HepG2 (cell line): ENCODE measurements around the gene NEAT1. TPM values are rescaled to one million over a fixed set of nuclear protein-coding genes. Genes with fewer than 3 reads are reported as not detected.

Experiments used
- BRD4 ChIP-seq: sonication (generic); formaldehyde crosslinking; IDR thresholded peaks from 2 replicates; pipeline ENCODE4 v1.4.0; 2020; ENCODE audit warnings: missing genetic modification reagents
- FOXA1 ChIP-seq, 2 experiments: fragments of 450-650 bp in 1 of 2; sonication (generic) in 1 of 2; formaldehyde crosslinking in 1 of 2; IDR thresholded peaks; 2 replicates each; pipeline versions ENCODE4 v1.4.0 to v1.6.1; 2016 to 2020; ENCODE audit warnings: missing genetic modification reagents in 1 of 2
- MIER2 ChIP-seq: IDR thresholded peaks from 2 replicates; pipeline ENCODE4 v1.6.1; 2016; ENCODE audit warnings: missing biosample characterization, missing genetic modification reagents
- MLX ChIP-seq: IDR thresholded peaks from 2 replicates; pipeline ENCODE4 v1.6.1; 2016
- NCOR1 ChIP-seq: fragments of 200-600 bp; sonication (generic); IDR thresholded peaks from 2 replicates; pipeline ENCODE4 v1.7.0; 2017; ENCODE audit warnings: antibody characterized with exemption, low read length, borderline replicate concordance
- RERE ChIP-seq: IDR thresholded peaks from 2 replicates; pipeline ENCODE4 v1.6.1; 2016; ENCODE audit warnings: low read depth, missing genetic modification reagents, missing compliant biosample characterization
- REXO4 ChIP-seq: sonication (generic); formaldehyde crosslinking; IDR thresholded peaks from 2 replicates; pipeline ENCODE4 v1.8.0; 2022; ENCODE audit warnings: missing genetic modification reagents, mild to moderate bottlenecking, borderline replicate concordance
- SATB2 ChIP-seq: sonication (generic); formaldehyde crosslinking; IDR thresholded peaks from 2 replicates; pipeline ENCODE4 v1.5.0; 2020; ENCODE audit warnings: missing genetic modification reagents
- SOX6 ChIP-seq, 2 experiments: fragments of 450-650 bp in 1 of 2; sonication (generic) in 1 of 2; formaldehyde crosslinking in 1 of 2; IDR thresholded peaks; 2 replicates each; pipeline versions ENCODE4 v1.4.0 to v1.6.1; 2017 to 2020; ENCODE audit warnings: antibody characterized with exemption in 1 of 2, mild to moderate bottlenecking in 1 of 2, missing genetic modification reagents in 1 of 2
- SYNCRIP ChIP-seq: fragments of 200-400 bp; formaldehyde crosslinking; IDR thresholded peaks from 2 replicates; pipeline ENCODE4 v1.6.1; 2018; ENCODE audit warnings: mild to moderate bottlenecking, low read depth, low read length; ENCODE audit not compliant: insufficient read depth
- U2AF1 ChIP-seq: fragments of 200-400 bp; formaldehyde crosslinking; optimal IDR thresholded peaks from 2 replicates; pipeline ENCODE3; 2017; ENCODE audit warnings: mild to moderate bottlenecking, low read depth, low read length
- ZBTB7B ChIP-seq: sonication (generic); formaldehyde crosslinking; IDR thresholded peaks from 2 replicates; pipeline ENCODE4 v1.4.0; 2020; ENCODE audit warnings: missing genetic modification reagents
- ZNF121 ChIP-seq: sonication (generic); formaldehyde crosslinking; IDR thresholded peaks from 2 replicates; pipeline ENCODE4 v1.5.0; 2020; ENCODE audit warnings: mild to moderate bottlenecking, missing genetic modification reagents
- ZNF3 ChIP-seq: IDR thresholded peaks from 2 replicates; pipeline ENCODE4 v1.7.0; 2017; ENCODE audit warnings: inconsistent platforms
- ZNF331 ChIP-seq: sonication (generic); formaldehyde crosslinking; IDR thresholded peaks from 2 replicates; pipeline ENCODE4 v1.4.0; 2020; ENCODE audit warnings: missing genetic modification reagents
- ZNF574 ChIP-seq: sonication (generic); formaldehyde crosslinking; IDR thresholded peaks from 2 replicates; pipeline ENCODE4 v1.4.0; 2020; ENCODE audit warnings: missing genetic modification reagents
- ZNF614 ChIP-seq: IDR thresholded peaks from 2 replicates; pipeline ENCODE4 v1.6.1; 2018; ENCODE audit warnings: missing biosample characterization, missing genetic modification reagents, inconsistent platforms, borderline replicate concordance
- ZNF644 ChIP-seq: IDR thresholded peaks from 2 replicates; pipeline ENCODE4 v1.6.1; 2016; ENCODE audit warnings: low read depth
- polyA plus RNA-seq, 8 experiments: library from polyadenylated mRNA; depleted of rRNA in 3 of 8; stranded (reverse) in 7 of 8; unstranded in 1 of 8; fragments of >200 nt; fragmentation: Illumina TruSeq in 4 of 8; extraction: Trizol in 4 of 8; gene quantifications; 2 replicates each; pipeline versions ENCODE4 v1.2.1 to v1.2.3, GENCODE V29; 2011 to 2016; ENCODE audit warnings: low read depth in 4 of 8, missing spikeins in 1 of 8, mixed read lengths in 1 of 8; ENCODE audit not compliant: insufficient read depth in 1 of 8
- total RNA-seq, 5 experiments: library from RNA; depleted of rRNA; stranded (reverse); fragments of >200 nt; fragmentation: Illumina TruSeq; extraction: Trizol; gene quantifications; 2 replicates each; pipeline ENCODE4 v1.2.3, GENCODE V29; 2016; ENCODE audit warnings: low read depth in 1 of 5

NEAT1 gene
- total and polyA plus RNA-seq, 2 of the 13 experiments (the other 11 are each of a cell fraction or from before 2014, with no cell fraction given), result 20.5 to 41.2 TPM

- TF ChIP-seq FOXA1 (IDR thresholded peaks at IDR 0.05) (no peak), FOXA1 (CRISPR knock-in tag; IDR thresholded peaks at IDR 0.05) (no peak), MLX (CRISPR knock-in tag) (0 out of 2 replicates have a peak, but pooled peaks have one; percentile 29), NCOR1 (peak; percentile 21; the same call in 1 of the 2 replicates), REXO4 (no peak), ZBTB7B (CRISPR knock-in tag) (peak; percentile 81), ZNF121 (CRISPR knock-in tag) (0 out of 2 replicates have a peak, but pooled peaks have one; percentile 6), ZNF3 (CRISPR knock-in tag) (0 out of 2 replicates have a peak, but pooled peaks have one; percentile 40), ZNF614 (CRISPR knock-in tag) (peak; percentile 50; the same call in 1 of the 2 replicates), SOX6 (IDR thresholded peaks at IDR 0.05) (no peak), SOX6 (CRISPR knock-in tag; IDR thresholded peaks at IDR 0.05) (peak; percentile 78), ZNF574 (CRISPR knock-in tag) (0 out of 2 replicates have a peak, but pooled peaks have one; percentile 19), BRD4 (CRISPR knock-in tag) (no peak), U2AF1 (no peak), ZNF331 (CRISPR knock-in tag) (0 out of 2 replicates have a peak, but pooled peaks have one; percentile 28), RERE (CRISPR knock-in tag) (0 out of 2 replicates have a peak, but pooled peaks have one; percentile 44), ZNF644 (CRISPR knock-in tag) (peak; percentile 69; the same call in 1 of the 2 replicates), MIER2 (CRISPR knock-in tag) (no peak), SATB2 (CRISPR knock-in tag) (no peak), SYNCRIP (no peak)
Observed at GRCh38 chr11:65383778-65384177, 38.8 kb upstream of the NEAT1 start (continued).
